ENCODE measurements around the gene C12orf50. TPM values are rescaled to one million over a fixed set of nuclear protein-coding genes. Genes with fewer than 3 reads are reported as not detected.

The C12orf50 gene
- total RNA-seq (under 1 TPM in 3 of 5 experiments, not detected in 2; 0.11 to 0.16 (median 0.12) TPM), polyA plus RNA-seq (not detected), total RNA-seq (not detected)

- peaks cover 0 to 6% (median 5%) of the 10 kb centered on the region in 7 donors for H3K4me1 Mint-ChIP-seq
- H3K4me3 ChIP-seq (ENCODE audit: low read length): no peak within 1 kb of the TSS
- H3K9me3 ChIP-seq (ENCODE audit: control insufficient read depth in 2 of 3, low read length in 3 of 3): no peaks in the 10 kb centered on the region
- ChIA-PET POLR2A (no interaction called here), CTCF (no interaction called here)
- ATAC-seq (no peak), DNase-seq (no peak)
- no peaks in the 10 kb centered on the region for H3K36me3 Mint-ChIP-seq
- H3K27me3 Mint-ChIP-seq: peaks cover 0 to 11% (median 0%) of the 10 kb centered on the region in 5 donors
- H3K4me3 Mint-ChIP-seq: no peak within 1 kb of the TSS
- no peaks in the 10 kb centered on the region for H3K27me3 ChIP-seq (ENCODE audit: control insufficient read depth in 2 of 2, insufficient read depth in 2 of 2, low read length in 2 of 2)
- peaks cover 0 to 3% (median 0%) of the 10 kb centered on the region in 11 donors for H3K9me3 Mint-ChIP-seq
- intact Hi-C loops (cut with micrococcal nuclease): no loop called here
- H3K36me3 ChIP-seq (ENCODE audit: control insufficient read depth in 2 of 3, insufficient read depth in 3 of 3, low read length in 3 of 3): no peaks in the 10 kb centered on the region
- no peak within 1 kb of the TSS for H3K27ac ChIP-seq (ENCODE audit: low read depth, low read length)
- no peaks in the 10 kb centered on the region for H3K4me1 ChIP-seq (ENCODE audit: control insufficient read depth in 2 of 2, insufficient read depth in 2 of 2, low read length in 2 of 2)
- no peak within 1 kb of the TSS for H3K27ac Mint-ChIP-seq
Measured at GRCh38 chr12:88029093-88029665, at the start of gene C12orf50. Gene C12orf50 (minus strand): TSS chr12:88029401. CDS start chr12:88026962, 2,439 bp downstream.

- H3K4me3 ChIP-seq (ENCODE audit: low read length): no peak overlapping the region
- DNase-seq (no peak), ATAC-seq (no peak)
- peaks cover 0 to 20% (median 3%) of the 10 kb centered on the region in 3 experiments for H3K36me3 ChIP-seq (ENCODE audit: control insufficient read depth in 2 of 3, insufficient read depth in 3 of 3, low read length in 3 of 3)
- ChIA-PET POLR2A (no interaction called here), CTCF (no interaction called here)
- H3K4me1 Mint-ChIP-seq: peaks cover 0 to 8% (median 4%) of the 10 kb centered on the region in 7 donors
- H3K4me3 Mint-ChIP-seq: no peak overlapping the region
- intact Hi-C loops (cut with micrococcal nuclease): no loop called here
- no peaks in the 10 kb centered on the region for H3K27me3 Mint-ChIP-seq
- H3K4me1 ChIP-seq (ENCODE audit: control insufficient read depth in 2 of 2, insufficient read depth in 2 of 2, low read length in 2 of 2): no peaks in the 10 kb centered on the region
- no peak overlapping the region for H3K27ac ChIP-seq (ENCODE audit: low read depth, low read length)
- no peaks in the 10 kb centered on the region for H3K27me3 ChIP-seq (ENCODE audit: control insufficient read depth in 2 of 2, insufficient read depth in 2 of 2, low read length in 2 of 2)
- peak overlapping the region in 1 of 9 donors; percentile 6 for H3K27ac Mint-ChIP-seq
- H3K9me3 ChIP-seq (ENCODE audit: control insufficient read depth in 2 of 3, low read length in 3 of 3): no peaks in the 10 kb centered on the region
- no peaks in the 10 kb centered on the region for H3K9me3 Mint-ChIP-seq
- H3K36me3 Mint-ChIP-seq: peaks cover 12 to 54% (median 28%) of the 10 kb centered on the region in 5 donors
Measured at GRCh38 chr12:88067301-88067700, 38.1 kb upstream of the C12orf50 start.

GRCh38 chr12:88063375-88063774, 34.2 kb upstream of the C12orf50 start:
- Histone ChIP-seq H3K27me3 (ENCODE audit: control insufficient read depth in 2 of 2, insufficient read depth in 2 of 2, low read length in 2 of 2) (no peaks in the 10 kb centered on the region), H3K36me3 (ENCODE audit: control insufficient read depth in 2 of 3, insufficient read depth in 3 of 3, low read length in 3 of 3) (peaks cover 0 to 8% (median 0%) of the 10 kb centered on the region in 3 experiments), H3K27ac (ENCODE audit: low read depth, low read length) (no peak overlapping the region), H3K4me1 (ENCODE audit: control insufficient read depth in 2 of 2, insufficient read depth in 2 of 2, low read length in 2 of 2) (no peaks in the 10 kb centered on the region), H3K4me3 (ENCODE audit: low read length) (no peak overlapping the region), H3K9me3 (ENCODE audit: control insufficient read depth in 2 of 3, low read length in 3 of 3) (no peaks in the 10 kb centered on the region)
- no peaks in the 10 kb centered on the region for H3K27me3 Mint-ChIP-seq
- no peak overlapping the region for H3K4me3 Mint-ChIP-seq
- intact Hi-C loops (cut with micrococcal nuclease): no loop called here
- CTCF ChIA-PET: no interaction called here
- no peaks in the 10 kb centered on the region for H3K9me3 Mint-ChIP-seq
- H3K36me3 Mint-ChIP-seq: peaks cover 7 to 42% (median 28%) of the 10 kb centered on the region in 5 donors
- H3K4me1 Mint-ChIP-seq: peaks cover 0 to 8% (median 4%) of the 10 kb centered on the region in 7 donors
- DNase-seq (no peak), ATAC-seq (no peak)
- no peak overlapping the region for H3K27ac Mint-ChIP-seq
- POLR2A ChIA-PET: no interaction called here

- no peak for ATAC-seq
- no peak overlapping the region for H3K4me3 ChIP-seq (ENCODE audit: low read length)
- no peaks in the 10 kb centered on the region for H3K27me3 Mint-ChIP-seq
Measured at GRCh38 chr12:88062474-88062873, 33.3 kb upstream of the C12orf50 start.

GRCh38 chr12:88058719-88059077, 29.5 kb upstream of the C12orf50 start:
- H3K4me1 Mint-ChIP-seq: peaks cover 0 to 8% (median 0%) of the 10 kb centered on the region in 7 donors
- peaks cover 0 to 22% (median 0%) of the 10 kb centered on the region in 3 experiments for H3K36me3 ChIP-seq (ENCODE audit: control insufficient read depth in 2 of 3, insufficient read depth in 3 of 3, low read length in 3 of 3)
- peaks cover 11 to 56% (median 26%) of the 10 kb centered on the region in 5 donors for H3K36me3 Mint-ChIP-seq
- H3K9me3 ChIP-seq (ENCODE audit: control insufficient read depth in 2 of 3, low read length in 3 of 3): no peaks in the 10 kb centered on the region
- no peaks in the 10 kb centered on the region for H3K4me1 ChIP-seq (ENCODE audit: control insufficient read depth in 2 of 2, insufficient read depth in 2 of 2, low read length in 2 of 2)
- CTCF ChIA-PET: no interaction called here
- H3K9me3 Mint-ChIP-seq: no peaks in the 10 kb centered on the region
- POLR2A ChIA-PET: no interaction called here
- intact Hi-C loops (cut with micrococcal nuclease): no loop called here
- H3K4me3 Mint-ChIP-seq: no peak overlapping the region
- DNase-seq (no peak), ATAC-seq (no peak)
- no peaks in the 10 kb centered on the region for H3K27me3 Mint-ChIP-seq
- no peak overlapping the region for H3K27ac ChIP-seq (ENCODE audit: low read depth, low read length)
- H3K27me3 ChIP-seq (ENCODE audit: control insufficient read depth in 2 of 2, insufficient read depth in 2 of 2, low read length in 2 of 2): no peaks in the 10 kb centered on the region
- H3K27ac Mint-ChIP-seq: peak overlapping the region in 1 of 9 donors; percentile 33
- H3K4me3 ChIP-seq (ENCODE audit: low read length): no peak overlapping the region

More at GRCh38 chr12:88062474-88062873, 33.3 kb upstream of the C12orf50 start:
- peaks cover 0 to 8% (median 4%) of the 10 kb centered on the region in 7 donors for H3K4me1 Mint-ChIP-seq
- no peak for DNase-seq
- intact Hi-C loops (cut with micrococcal nuclease): no loop called here
- ChIA-PET POLR2A (no interaction called here), CTCF (no interaction called here)
- H3K4me3 Mint-ChIP-seq: no peak overlapping the region
- H3K36me3 ChIP-seq (ENCODE audit: control insufficient read depth in 2 of 3, insufficient read depth in 3 of 3, low read length in 3 of 3): peaks cover 0 to 13% (median 0%) of the 10 kb centered on the region in 3 experiments
- H3K27me3 ChIP-seq (ENCODE audit: control insufficient read depth in 2 of 2, insufficient read depth in 2 of 2, low read length in 2 of 2): no peaks in the 10 kb centered on the region
- H3K36me3 Mint-ChIP-seq: peaks cover 10 to 48% (median 31%) of the 10 kb centered on the region in 5 donors
- no peaks in the 10 kb centered on the region for H3K4me1 ChIP-seq (ENCODE audit: control insufficient read depth in 2 of 2, insufficient read depth in 2 of 2, low read length in 2 of 2)
- no peaks in the 10 kb centered on the region for H3K9me3 ChIP-seq (ENCODE audit: control insufficient read depth in 2 of 3, low read length in 3 of 3)
- no peak overlapping the region for H3K27ac ChIP-seq (ENCODE audit: low read depth, low read length)
- H3K9me3 Mint-ChIP-seq: no peaks in the 10 kb centered on the region
- H3K27ac Mint-ChIP-seq: no peak overlapping the region

GRCh38 chr12:88057994-88058718, 29.0 kb upstream of the C12orf50 start:
- POLR2A ChIA-PET: no interaction called here
- peaks cover 0 to 5% (median 0%) of the 10 kb centered on the region in 7 donors for H3K4me1 Mint-ChIP-seq

More at GRCh38 chr12:88057994-88058718, 29.0 kb upstream of the C12orf50 start:
- no peaks in the 10 kb centered on the region for H3K9me3 ChIP-seq (ENCODE audit: control insufficient read depth in 2 of 3, low read length in 3 of 3)
- no peak overlapping the region for H3K4me3 ChIP-seq (ENCODE audit: low read length)
- intact Hi-C loops (cut with micrococcal nuclease): no loop called here
- DNase-seq (no peak), ATAC-seq (no peak)
- CTCF ChIA-PET: interaction anchor here (0.6 kb wide), 1 partner anchor 135 kb away, joined by 4 read pairs; no protein-coding TSS in a partner anchor
- H3K36me3 ChIP-seq (ENCODE audit: control insufficient read depth in 2 of 3, insufficient read depth in 3 of 3, low read length in 3 of 3): peaks cover 0 to 22% (median 0%) of the 10 kb centered on the region in 3 experiments
- Mint-ChIP-seq H3K4me3 (no peak overlapping the region), H3K36me3 (peaks cover 8 to 51% (median 21%) of the 10 kb centered on the region in 5 donors), H3K27ac (peak overlapping the region in 2 of 9 donors; percentile 2 to 33), H3K9me3 (no peaks in the 10 kb centered on the region), H3K27me3 (no peaks in the 10 kb centered on the region)
- no peak overlapping the region for H3K27ac ChIP-seq (ENCODE audit: low read depth, low read length)
- no peaks in the 10 kb centered on the region for H3K27me3 ChIP-seq (ENCODE audit: control insufficient read depth in 2 of 2, insufficient read depth in 2 of 2, low read length in 2 of 2)
- no peaks in the 10 kb centered on the region for H3K4me1 ChIP-seq (ENCODE audit: control insufficient read depth in 2 of 2, insufficient read depth in 2 of 2, low read length in 2 of 2)
